H9 (cell line): Measurements from ENCODE around the gene COL4A1. TPM values are rescaled to one million over a fixed set of nuclear protein-coding genes. Genes with fewer than 3 reads are reported as not detected.

Experiments
- DNase-seq: peaks from one replicate; pipeline ENCODE4 v3.0.0-alpha.2; 2017
- H2AFZ ChIP-seq: one replicate; pipeline ENCODE4 v1.6.1; 2013; ENCODE audit warnings: mild to moderate bottlenecking, low read length, control low read depth, moderate library complexity
- H2AK5ac ChIP-seq: 2 replicates; pipeline ENCODE4 v1.6.1; 2013; ENCODE audit warnings: low read length, control low read depth, mixed read lengths; ENCODE audit not compliant: insufficient read length
- H2BK120ac ChIP-seq: one replicate; pipeline ENCODE4 v1.6.1; 2013; ENCODE audit warnings: low read depth, mild to moderate bottlenecking, low read length, control low read depth, inconsistent platforms; ENCODE audit not compliant: poor library complexity, severe bottlenecking
- H2BK12ac ChIP-seq: 2 replicates; pipeline ENCODE4 v1.6.1; 2013; ENCODE audit warnings: low read length, control low read depth, mixed read lengths, low read depth; ENCODE audit not compliant: insufficient read length
- H2BK15ac ChIP-seq: 2 replicates; pipeline ENCODE4 v1.6.1; 2013; ENCODE audit warnings: low read depth, low read length, control low read depth
- H2BK20ac ChIP-seq: one replicate; pipeline ENCODE4 v1.6.1; 2013; ENCODE audit warnings: low read depth, mild to moderate bottlenecking, low read length, control low read depth, inconsistent platforms; ENCODE audit not compliant: poor library complexity, severe bottlenecking
- H2BK5ac ChIP-seq: 2 replicates; pipeline ENCODE4 v1.6.1; 2013; ENCODE audit warnings: low read length, control low read depth, mixed read lengths; ENCODE audit not compliant: insufficient read length
- H3K14ac ChIP-seq: 2 replicates; pipeline ENCODE4 v1.6.1; 2013; ENCODE audit warnings: low read length, control low read depth; ENCODE audit not compliant: insufficient read depth
- H3K18ac ChIP-seq: 2 replicates; pipeline ENCODE4 v1.6.1; 2013; ENCODE audit warnings: low read depth, mild to moderate bottlenecking, mixed read lengths, low read length, control low read depth; ENCODE audit not compliant: insufficient read length
- H3K23ac ChIP-seq: 2 replicates; pipeline ENCODE4 v1.6.1; 2013; ENCODE audit warnings: low read length, control low read depth, mixed read lengths, low read depth; ENCODE audit not compliant: insufficient read length
- H3K23me2 ChIP-seq: 2 replicates; pipeline ENCODE4 v1.6.1; 2013; ENCODE audit warnings: low read depth, mild to moderate bottlenecking, mixed read lengths, low read length, control low read depth; ENCODE audit not compliant: insufficient read length, poor library complexity, severe bottlenecking
- H3K27ac ChIP-seq: 2 replicates; pipeline ENCODE4 v1.5.1; 2013; ENCODE audit warnings: low read length, control low read depth, mixed read lengths, low read depth; ENCODE audit not compliant: insufficient read length
- H3K27me3 ChIP-seq: 2 replicates; pipeline ENCODE4 v1.6.1; 2013; ENCODE audit warnings: low read length, control low read depth, inconsistent platforms; ENCODE audit not compliant: insufficient read depth
- H3K4ac ChIP-seq: 2 replicates; pipeline ENCODE4 v1.6.1; 2013; ENCODE audit warnings: low read depth, mild to moderate bottlenecking, control low read depth, inconsistent platforms, low read length, moderate library complexity
- H3K4me1 ChIP-seq: 2 replicates; pipeline ENCODE4 v1.6.1; 2013; ENCODE audit warnings: low read length, control low read depth, inconsistent platforms; ENCODE audit not compliant: insufficient read depth
- H3K4me2 ChIP-seq: 2 replicates; pipeline ENCODE4 v1.6.1; 2013; ENCODE audit warnings: low read length, control low read depth, mixed read lengths; ENCODE audit not compliant: insufficient read length, insufficient read depth
- H3K56ac ChIP-seq: 2 replicates; pipeline ENCODE4 v1.6.1; 2013; ENCODE audit warnings: low read depth, mild to moderate bottlenecking, mixed read lengths, low read length, control low read depth; ENCODE audit not compliant: insufficient read length
- H3K79me1 ChIP-seq: 2 replicates; pipeline ENCODE4 v1.6.1; 2013; ENCODE audit warnings: low read depth, mild to moderate bottlenecking, moderate library complexity, low read length, control low read depth, inconsistent platforms; ENCODE audit not compliant: insufficient read depth, poor library complexity, severe bottlenecking
- H3K79me2 ChIP-seq: 2 replicates; pipeline ENCODE4 v1.6.1; 2013; ENCODE audit warnings: low read length, control low read depth, inconsistent platforms; ENCODE audit not compliant: insufficient read depth
- H3K9ac ChIP-seq: 2 replicates; pipeline ENCODE4 v1.6.1; 2013; ENCODE audit warnings: low read length, control low read depth, mixed read lengths; ENCODE audit not compliant: insufficient read length; ENCODE audit errors: extremely low read depth
- H3K9me3 ChIP-seq: one replicate; pipeline ENCODE4 v1.6.1; 2013; ENCODE audit warnings: low read depth, low read length, inconsistent platforms; ENCODE audit not compliant: control insufficient read depth
- H3T11ph ChIP-seq: one replicate; pipeline ENCODE4 v1.6.1; 2013; ENCODE audit warnings: mild to moderate bottlenecking, low read length, control low read depth, inconsistent platforms
- H4K20me1 ChIP-seq: one replicate; pipeline ENCODE4 v1.6.1; 2013; ENCODE audit not compliant: control insufficient read depth, insufficient read length, insufficient read depth
- H4K5ac ChIP-seq: 2 replicates; pipeline ENCODE4 v1.6.1; 2013; ENCODE audit warnings: low read depth, mild to moderate bottlenecking, mixed read lengths, low read length, control low read depth; ENCODE audit not compliant: insufficient read length
- H4K8ac ChIP-seq: replicated peaks from 2 replicates; pipeline ENCODE4 v1.6.1; 2013; ENCODE audit warnings: low read length, control low read depth, mixed read lengths, low read depth; ENCODE audit not compliant: insufficient read length
- H4K91ac ChIP-seq: 2 replicates; pipeline ENCODE4 v1.6.1; 2013; ENCODE audit warnings: low read depth, mild to moderate bottlenecking, moderate library complexity, mixed read lengths, low read length, control low read depth; ENCODE audit not compliant: insufficient read length
- H3K27ac Mint-ChIP-seq, 3 experiments: 2 replicates in 2 of 3; 3 replicates in 1 of 3; pipeline ENCODE4 v1.8.0; 2020 to 2021; ENCODE audit warnings: mixed read lengths in 3 of 3, mild to moderate bottlenecking in 1 of 3, moderate library complexity in 1 of 3
- H3K27me3 Mint-ChIP-seq: 2 replicates; pipeline ENCODE4 v1.8.0; 2021; ENCODE audit warnings: low read depth, mild to moderate bottlenecking, moderate library complexity, mixed read lengths
- H3K36me3 Mint-ChIP-seq, 3 experiments: 2 replicates in 2 of 3; 3 replicates in 1 of 3; pipeline ENCODE4 v1.8.0; 2020 to 2021; ENCODE audit warnings: low read depth in 3 of 3, mixed read lengths in 3 of 3; ENCODE audit not compliant: insufficient read depth in 1 of 3
- H3K4me1 Mint-ChIP-seq, 2 experiments: 2 replicates each; pipeline ENCODE4 v1.8.0; 2020; ENCODE audit warnings: mixed read lengths in 2 of 2
- H3K4me3 Mint-ChIP-seq, 2 experiments: 2 replicates in 1 of 2; 3 replicates in 1 of 2; pipeline ENCODE4 v1.8.0; 2020 to 2021; ENCODE audit warnings: mild to moderate bottlenecking in 2 of 2, mixed read lengths in 2 of 2, moderate library complexity in 1 of 2
- H3K9me3 Mint-ChIP-seq, 2 experiments: 2 replicates in 1 of 2; 3 replicates in 1 of 2; pipeline ENCODE4 v1.8.0; 2020; ENCODE audit warnings: mild to moderate bottlenecking in 2 of 2, mixed read lengths in 2 of 2, moderate library complexity in 1 of 2
- CTCF ChIP-seq: fragments of 200-600 bp; sonication (generic); conservative IDR thresholded peaks from 3 replicates; pipeline ENCODE4 v1.8.0; 2021; ENCODE audit warnings: antibody characterized with exemption, mild to moderate bottlenecking
- WGBS: extraction: QIAGEN DNeasy Blood & Tissue Kit; methylation state at CpG from one replicate; pipeline ENCODE4 v1.1.7; 2013; ENCODE audit warnings: missing lambda C conversion rate, low lambda C conversion rate, mixed read lengths; ENCODE audit not compliant: insufficient read length; ENCODE audit errors: extremely low coverage; 5-methylcytosine and 5-hydroxymethylcytosine counted together
- total RNA-seq: library from RNA; stranded (reverse); gene quantifications from 2 replicates; pipeline ENCODE4 v1.2.1, GENCODE V29; 2021

Gene COL4A1
- total RNA-seq, 1 experiment from 2014 or later: 73.1 TPM

- H3K14ac ChIP-seq: no peak overlapping the region
- no peak overlapping the region for H3K56ac ChIP-seq
- H3K36me3 Mint-ChIP-seq: peaks cover 16 to 30% (median 24%) of the 10 kb centered on the region in 3 experiments
- no peak overlapping the region for H3K4ac ChIP-seq
- no peak overlapping the region for H4K91ac ChIP-seq
- H3K9me3 Mint-ChIP-seq: no peaks in the 10 kb centered on the region
- no peak overlapping the region for H2AFZ ChIP-seq
- H3K4me1 ChIP-seq: no peaks in the 10 kb centered on the region
- no peak overlapping the region for H3K23ac ChIP-seq
- H3K9me3 ChIP-seq: no peaks in the 10 kb centered on the region
- DNase-seq: no peak
- no peak overlapping the region for H4K5ac ChIP-seq
- WGBS: no CpG with 5 or more reads among the region's 12 CpGs
- H3K23me2 ChIP-seq: no peaks in the 10 kb centered on the region
- no peak overlapping the region for H3K4me2 ChIP-seq
- no peak overlapping the region for H3K9ac ChIP-seq
- no peaks in the 10 kb centered on the region for H4K20me1 ChIP-seq
- no peak overlapping the region for H2BK120ac ChIP-seq
- no peak overlapping the region for H3K4me3 Mint-ChIP-seq
- no peak overlapping the region for H3K27ac ChIP-seq
- H2BK20ac ChIP-seq: no peak overlapping the region
- H3K27me3 ChIP-seq: no peaks in the 10 kb centered on the region
- H2BK5ac ChIP-seq: no peak overlapping the region
- peaks cover 7 to 8% of the 10 kb centered on the region in 2 experiments for H3K4me1 Mint-ChIP-seq
- H2AK5ac ChIP-seq: no peak overlapping the region
- no peak overlapping the region for H2BK15ac ChIP-seq
- no peak overlapping the region for H3T11ph ChIP-seq
- no peak overlapping the region for H3K18ac ChIP-seq
- no peaks in the 10 kb centered on the region for H3K27me3 Mint-ChIP-seq
- H3K27ac Mint-ChIP-seq: no peak overlapping the region
- no peak for TF ChIP-seq CTCF
- H4K8ac ChIP-seq: no peak overlapping the region
- no peaks in the 10 kb centered on the region for H3K79me1 ChIP-seq
- no peak overlapping the region for H2BK12ac ChIP-seq
- H3K79me2 ChIP-seq: no peaks in the 10 kb centered on the region
Measured at GRCh38 chr13:110151462-110151861, 155.5 kb downstream of the COL4A1 start.
